Adrenal gland (tissue), 12 donors: Measurements from ENCODE around the gene HMG20B. TPM values are rescaled to one million over a fixed set of nuclear protein-coding genes. Genes with fewer than 3 reads are reported as not detected.

ENCODE experiments used
- DNase-seq, 7 donors: peaks; one replicate each; pipeline ENCODE4 v3.0.0-alpha.2; 2019 to 2020
- H3K27ac ChIP-seq, 5 donors: fragments of 200-600 bp; sonication (generic) in 4 of 5; 1 replicate in 3 of 5; 2 replicates in 2 of 5; pipeline versions ENCODE4 v1.5.1 to v1.8.0; 2016 to 2020; ENCODE audit warnings: mild to moderate bottlenecking in 1 of 5
- H3K27me3 ChIP-seq: fragments of 200-600 bp; 2 replicates; pipeline ENCODE4 v1.8.0; 2021
- H3K36me3 ChIP-seq, 2 donors: fragments of 200-600 bp; replicated peaks in 1 of 2; 1 replicate in 1 of 2; 2 replicates in 1 of 2; pipeline versions ENCODE4 v1.5.1 to v1.8.0; 2018 to 2022
- H3K4me1 ChIP-seq, 2 donors: fragments of 200-600 bp; replicated peaks in 1 of 2; 1 replicate in 1 of 2; 2 replicates in 1 of 2; pipeline versions ENCODE4 v1.5.1 to v1.8.0; 2018 to 2021
- H3K4me3 ChIP-seq, 4 donors: fragments of 200-600 bp; sonication (generic) in 3 of 4; one replicate each; pipeline ENCODE4 v1.5.1; 2016 to 2018
- H3K9me3 ChIP-seq, 3 donors: fragments of 200-600 bp; sonication (generic) in 1 of 3; replicated peaks in 1 of 3; 1 replicate in 2 of 3; 2 replicates in 1 of 3; pipeline versions ENCODE4 v1.5.1 to v1.8.0; 2016 to 2021
- CTCF ChIP-seq, 6 experiments: fragments of 450-650 bp in 4 of 6; fragments of 200-600 bp in 2 of 6; sonication (generic) in 1 of 6; IDR thresholded peaks; 1 replicate in 5 of 6; 2 replicates in 1 of 6; pipeline versions ENCODE4 v1.5.1 to v1.8.0; 2016 to 2021; ENCODE audit warnings: antibody characterized with exemption in 6 of 6, mild to moderate bottlenecking in 2 of 6, moderate library complexity in 1 of 6
- POLR2A ChIP-seq, 2 donors: fragments of 450-650 bp; IDR thresholded peaks; one replicate each; pipeline ENCODE4 v1.6.1; 2017; ENCODE audit warnings: antibody characterized with exemption in 2 of 2, mild to moderate bottlenecking in 2 of 2, moderate library complexity in 1 of 2
- WGBS, 4 donors: extraction: QIAGEN DNeasy Blood & Tissue Kit in 2 of 4; methylation state at CpG; one replicate each; pipeline versions ENCODE4 v1.1.5 to v1.1.7; 2013 to 2017; 5-methylcytosine and 5-hydroxymethylcytosine counted together
- intact Hi-C, 2 donors: fragments of 100-400 bp; cut with DNase I; formaldehyde crosslinking; loops; one replicate each; pipeline versions ENCODE4 v1.14.1 to v1.15.0; 2022 to 2023
- polyA plus RNA-seq, 3 donors: library from polyadenylated mRNA; stranded (reverse); fragments of 200-250 nt in 2 of 3; fragments of 350-450 nt in 1 of 3; fragmentation: Illumina TruSeq in 1 of 3; extraction: RNeasy Lipid Tissue Mini Kit (QIAGEN cat#74804) in 1 of 3; gene quantifications; one replicate each; pipeline ENCODE4 v1.2.3, GENCODE V29; 2013 to 2014
- total RNA-seq, 9 donors: library from RNA; depleted of rRNA in 4 of 9; stranded (reverse); fragments of >200 nt in 4 of 9; fragments of 120-200 nt in 1 of 9; fragmentation: NEBNext Ultra II Directional in 1 of 9; extraction: Animal tissue kit (Norgen Biotek cat#: 25700) in 1 of 9; gene quantifications; one replicate each; pipeline versions ENCODE4 v1.1.0 to v1.2.4, GENCODE V29; 2013 to 2023
- donor health status: healthy with polysubstance abuse.
- donor health status: Bipolar disorder and iron deficiency.
- donor health status: DM: yes; HTN: yes; CAD: no.
- donor health status: DM: no; HTN: no; CAD: no.
- donor health status: DM: no; HTN: no; CAD: no.
- donor health status: DM: yes; HTN: yes; CAD: no.

HMG20B gene
- total and polyA plus RNA-seq, 12 donors, result 18.1 to 178 (median 102) TPM

GRCh38 chr19:3545669-3546034 lies 27.1 kb upstream of the HMG20B start:
- H3K9me3 ChIP-seq, result no peaks in the 10 kb centered on the region
- H3K27me3 ChIP-seq, result no peaks in the 10 kb centered on the region
- peaks cover 0 to 8% of the 10 kb centered on the region in 2 donors for H3K36me3 ChIP-seq
- intact Hi-C loops, result loop anchor here (5.0 kb wide), 2 partner anchors 67 to 72 kb away; no protein-coding TSS in a partner anchor
- no peaks in the 10 kb centered on the region for H3K4me1 ChIP-seq
- no peak overlapping the region for H3K27ac ChIP-seq
- DNase-seq, result no peak
- no peak for TF ChIP-seq CTCF (IDR thresholded peaks at IDR 0.05)
- TF ChIP-seq POLR2A (IDR thresholded peaks at IDR 0.05), result no peak
- 74 to 84% (median 75%) methylated on average over 8 to 10 of the region's 10 CpGs for WGBS, 4 donors
- H3K4me3 ChIP-seq, result no peak overlapping the region

DNA sequence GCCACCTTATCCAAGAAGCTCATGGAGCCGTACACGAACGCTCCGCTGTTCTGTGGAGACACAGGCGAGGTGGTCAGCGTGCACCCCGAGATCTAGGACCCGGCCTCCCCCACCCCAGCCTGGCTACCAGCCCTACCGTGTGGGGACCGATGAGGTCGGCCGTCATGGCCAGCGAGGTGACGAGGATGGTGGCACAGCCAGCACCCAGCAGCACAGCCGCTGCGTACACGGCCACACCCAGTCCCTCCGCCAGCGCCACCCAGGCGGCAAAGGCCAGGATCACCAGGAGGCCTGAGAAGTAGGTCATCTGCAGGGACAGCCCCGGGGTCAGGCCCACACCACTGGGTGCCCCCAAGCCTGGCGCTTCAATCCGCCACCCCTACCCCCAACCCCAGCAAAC lies 26.6 kb upstream of the HMG20B start:
- H3K36me3 ChIP-seq, result peaks cover 0 to 8% of the 10 kb centered on the region in 2 donors
- H3K4me3 ChIP-seq, result no peak overlapping the region
- intact Hi-C loops, result loop anchor here (5.0 kb wide), 2 partner anchors 66 to 71 kb away; no protein-coding TSS in a partner anchor
- no peak overlapping the region for H3K27ac ChIP-seq
- 87 to 94% (median 90%) methylated on average over 13 to 23 of the region's 23 CpGs for WGBS, 4 donors
- H3K4me1 ChIP-seq, result no peaks in the 10 kb centered on the region
- H3K27me3 ChIP-seq, result no peaks in the 10 kb centered on the region
- no peak for DNase-seq
- TF ChIP-seq CTCF (IDR thresholded peaks at IDR 0.05), result no peak
- TF ChIP-seq POLR2A (IDR thresholded peaks at IDR 0.05), result no peak
- H3K9me3 ChIP-seq, result no peaks in the 10 kb centered on the region

DNA sequence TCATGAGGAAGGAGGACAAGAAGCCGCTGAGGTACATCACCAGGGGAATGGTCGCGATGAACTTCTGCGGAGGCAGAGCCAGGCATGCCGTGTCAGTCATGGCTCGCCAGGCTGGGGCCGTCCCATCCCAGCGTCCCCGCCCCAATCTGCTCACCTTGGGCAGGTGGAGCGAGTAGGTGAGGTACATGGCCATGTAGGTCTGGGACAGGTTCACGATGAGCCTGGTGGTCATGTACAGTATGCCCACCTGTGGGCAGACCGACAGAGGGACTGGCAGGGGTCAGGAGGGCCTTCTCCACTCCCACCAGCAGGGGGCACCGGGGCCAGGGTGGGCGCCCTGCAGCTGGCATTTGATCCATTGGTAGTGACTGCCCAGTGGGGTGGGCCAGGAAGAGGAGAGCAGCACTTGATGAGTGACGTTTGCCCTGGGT lies 25.4 kb upstream of the HMG20B start:
- Histone ChIP-seq H3K4me3 (no peak overlapping the region), H3K27ac (no peak overlapping the region), H3K4me1 (no peaks in the 10 kb centered on the region), H3K36me3 (peaks cover 0 to 8% of the 10 kb centered on the region in 2 donors), H3K9me3 (no peaks in the 10 kb centered on the region), H3K27me3 (no peaks in the 10 kb centered on the region)
- TF ChIP-seq POLR2A (IDR thresholded peaks at IDR 0.05), result no peak
- peak in 5 of 6 experiments; percentile 17 to 45 (median 31) for TF ChIP-seq CTCF (IDR thresholded peaks at IDR 0.05)
- 86 to 91% (median 88%) methylated on average over 12 to 15 of the region's 15 CpGs for WGBS, 4 donors
- no peak for DNase-seq
- intact Hi-C loops, result loop anchor here (5.0 kb wide), 2 partner anchors 65 to 70 kb away; no protein-coding TSS in a partner anchor

GRCh38 chr19:3547767-3548282 lies 24.9 kb upstream of the HMG20B start:
- 83 to 91% (median 87%) methylated on average over 8 to 36 of the region's 36 CpGs for WGBS, 4 donors
- no peaks in the 10 kb centered on the region for H3K9me3 ChIP-seq
- intact Hi-C loops, result loop anchor here (5.0 kb wide), 2 partner anchors 64 to 69 kb away; no protein-coding TSS in a partner anchor
- H3K4me1 ChIP-seq, result peaks cover 0 to 1% of the 10 kb centered on the region in 2 donors
- DNase-seq, result no peak
- peaks cover 0 to 8% of the 10 kb centered on the region in 2 donors for H3K36me3 ChIP-seq
- no peak overlapping the region for H3K27ac ChIP-seq
- no peaks in the 10 kb centered on the region for H3K27me3 ChIP-seq
- no peak overlapping the region for H3K4me3 ChIP-seq
- TF ChIP-seq POLR2A (IDR thresholded peaks at IDR 0.05) (no peak), CTCF (IDR thresholded peaks at IDR 0.05) (no peak)
